ENCODE data around the gene SASH1.

Gene SASH1

GRCh38 chr6:148407372-148407771, 64.7 kb downstream of the SASH1 start:
- no peak for DNase-seq

DNA sequence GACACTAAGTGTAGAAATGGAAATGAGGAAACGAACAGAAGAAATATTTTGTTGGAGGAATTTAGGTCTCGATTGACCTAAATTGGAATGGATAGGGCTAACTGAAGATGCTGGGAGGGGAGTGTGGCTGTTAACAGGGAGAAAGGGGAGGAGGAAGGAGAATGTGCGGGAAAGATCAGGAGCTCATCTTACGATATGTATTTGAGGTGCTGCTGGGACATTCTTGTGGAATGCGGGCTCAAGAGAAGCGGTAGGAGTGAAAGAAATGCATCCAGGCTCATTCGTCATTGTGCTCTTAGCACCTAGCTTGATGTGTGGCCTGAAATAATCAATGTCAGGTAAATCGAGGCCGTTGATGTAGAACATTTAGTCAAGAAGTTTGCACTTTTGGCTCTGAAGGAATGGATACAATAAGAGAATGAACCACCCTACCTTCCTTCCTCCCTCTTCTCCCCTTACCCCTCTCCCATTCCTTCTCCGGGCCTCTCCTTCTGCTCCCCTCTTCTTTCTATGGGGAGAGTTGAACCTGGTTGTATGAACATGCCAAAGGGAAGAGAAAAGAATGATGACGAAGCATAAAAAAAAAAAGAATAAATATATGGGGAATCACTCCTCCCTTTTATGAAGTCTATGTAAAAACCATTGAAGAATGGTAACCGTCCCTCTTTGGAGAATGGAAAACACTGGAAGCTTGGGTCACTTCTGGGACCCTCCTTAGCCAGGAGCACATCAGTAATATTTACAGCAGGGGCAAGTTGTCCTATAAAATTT, 70.9 kb downstream of the SASH1 start:
- DNase-seq = no peak

GRCh38 chr6:148414092-148414489, 71.5 kb downstream of the SASH1 start:
- no peak for DNase-seq

DNA sequence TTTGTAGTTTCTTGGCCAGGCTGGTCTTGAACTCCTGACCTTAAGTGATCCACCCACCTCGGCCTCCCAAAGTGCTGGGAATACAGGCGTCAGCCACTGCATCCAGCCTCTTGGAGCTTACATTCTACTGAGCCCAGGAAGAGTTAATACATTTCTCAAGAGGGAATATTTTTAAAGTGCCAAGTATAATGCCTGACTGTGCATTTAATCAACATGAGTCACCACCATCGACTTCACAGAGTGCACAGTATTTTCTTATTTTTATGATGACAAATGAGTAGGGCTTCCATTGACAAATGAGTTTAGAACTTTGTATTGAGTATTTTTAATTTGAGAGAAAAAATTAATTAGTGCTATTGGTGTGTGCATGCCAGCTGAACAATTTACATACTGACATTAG, 72.2 kb downstream of the SASH1 start:
- no peak for DNase-seq

DNA sequence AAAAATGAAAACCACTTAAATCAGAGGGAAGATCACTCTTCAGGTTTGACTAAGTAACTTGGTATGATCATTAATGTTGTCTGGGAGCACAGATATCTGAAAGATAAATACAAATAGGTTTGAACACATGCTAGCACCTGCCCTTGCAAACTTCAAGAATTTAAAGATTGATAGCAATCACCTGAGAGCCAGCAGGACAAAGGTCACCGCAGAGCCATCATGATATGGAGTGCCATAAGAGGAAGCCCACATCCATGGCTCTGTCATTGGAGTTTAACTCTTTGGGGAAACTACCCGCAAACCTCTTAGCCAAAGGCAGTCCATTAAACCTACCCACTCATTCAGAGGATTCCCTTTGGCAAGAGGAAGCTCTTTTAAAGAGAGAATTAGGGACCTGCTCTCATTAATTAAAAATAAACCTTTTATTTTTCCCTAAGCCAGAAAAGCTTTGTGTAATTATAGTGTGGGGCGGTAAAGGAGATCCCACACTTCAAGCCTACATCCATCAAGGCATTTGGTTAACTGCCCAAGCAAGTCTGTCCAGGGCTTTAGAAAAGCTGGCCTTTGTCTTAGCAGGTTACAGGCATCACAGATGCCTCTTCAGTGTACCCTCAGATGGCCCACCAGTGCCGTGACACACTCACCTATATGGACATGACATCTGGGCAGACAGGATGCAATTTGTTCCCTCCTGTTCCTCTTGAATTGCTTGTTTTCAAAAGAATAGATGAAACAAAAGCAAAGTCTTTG, 73.0 kb downstream of the SASH1 start:
- no peak for DNase-seq

DNA sequence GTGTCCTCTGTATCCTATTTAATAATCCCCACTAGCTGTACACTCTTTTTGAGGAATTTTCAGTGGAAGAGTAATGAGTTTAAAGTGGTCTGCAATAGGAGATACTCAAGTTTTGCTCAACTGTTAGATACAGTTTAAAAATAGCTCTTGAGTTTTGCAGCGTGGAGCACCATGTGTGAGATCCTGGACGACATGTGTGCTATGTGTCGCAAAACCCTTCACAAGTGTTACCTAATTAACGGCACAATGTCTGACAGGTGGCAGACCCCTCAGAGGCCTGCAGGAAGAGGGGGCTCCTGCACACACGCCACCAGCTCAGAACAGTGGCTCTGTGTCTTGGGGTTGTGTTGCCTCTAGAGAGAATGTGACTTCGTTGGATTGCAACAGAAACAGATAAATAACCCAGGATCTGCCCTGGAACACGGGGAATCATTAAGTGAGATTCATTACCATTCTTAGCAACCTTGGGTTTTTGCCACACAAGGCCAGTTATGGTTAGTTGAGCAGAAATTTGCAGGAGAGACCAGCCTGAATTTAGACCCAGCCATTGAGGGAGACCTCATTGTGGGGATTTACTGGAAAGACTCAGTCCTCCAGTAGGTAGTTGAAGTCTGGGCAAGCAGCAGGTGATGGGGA, 73.8 kb downstream of the SASH1 start:
- no peak for DNase-seq

- DNase-seq = no peak
These were observed 74.4 kb downstream of the SASH1 start for GRCh38 chr6:148417045-148417444.

DNA sequence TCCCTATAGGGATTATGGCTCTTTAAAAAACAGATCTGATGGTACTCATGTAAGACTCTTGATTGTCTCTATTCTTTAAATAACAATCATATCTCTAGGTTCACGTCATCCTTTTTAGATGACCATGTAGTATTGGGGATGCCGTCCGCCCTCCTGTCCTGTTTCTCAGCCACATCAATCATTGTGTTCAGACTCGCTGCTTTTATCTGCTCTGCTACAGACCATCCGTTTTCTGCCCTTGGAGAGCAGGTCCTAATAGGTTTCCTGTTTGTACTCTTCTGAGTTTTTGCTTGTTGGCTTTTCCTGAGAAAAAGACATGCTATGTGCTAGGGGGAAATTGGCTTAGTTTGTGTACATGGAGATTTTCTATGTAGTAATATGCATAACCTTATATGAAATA, 76.8 kb downstream of the SASH1 start:
- DNase-seq = no peak

DNA sequence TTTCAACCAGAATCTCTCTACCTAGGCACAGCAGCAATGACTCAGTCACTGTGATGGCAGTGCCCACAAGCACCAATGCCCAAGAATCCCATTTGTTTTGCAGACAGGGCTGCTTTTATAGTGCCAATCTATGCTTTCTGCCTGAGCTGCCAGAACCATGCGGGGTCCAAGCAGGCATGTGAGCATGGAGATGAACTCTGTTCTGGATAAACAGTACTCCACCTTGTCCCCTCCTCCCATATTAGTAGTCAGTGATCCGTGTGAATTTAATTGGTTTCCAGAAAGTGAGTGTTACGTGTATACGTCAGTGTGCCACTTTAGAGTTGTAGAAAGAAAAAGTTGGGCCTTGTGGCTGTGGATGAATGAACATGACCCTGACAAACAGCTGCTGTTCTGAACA, 79.4 kb downstream of the SASH1 start:
- peak; percentile 25 for DNase-seq

DNA sequence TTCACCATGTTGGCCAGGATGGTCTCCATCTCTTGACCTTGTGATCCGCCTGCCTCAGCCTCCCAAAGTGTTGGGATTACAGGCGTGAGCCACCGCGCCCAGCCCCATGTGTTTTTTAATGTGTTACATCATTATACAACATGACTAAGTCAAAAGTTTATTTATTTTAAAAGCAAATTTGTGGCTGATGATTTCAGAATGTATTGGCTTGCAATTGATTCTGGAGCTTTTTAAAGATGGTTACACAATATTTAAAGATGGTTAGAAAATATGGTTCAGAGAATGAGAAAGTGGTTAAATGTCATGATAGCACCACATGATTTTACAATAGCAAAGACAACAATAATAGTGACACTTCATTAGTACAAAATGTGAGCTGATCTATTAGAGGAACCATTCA, 80.5 kb downstream of the SASH1 start:
- DNase-seq = no peak

DNA sequence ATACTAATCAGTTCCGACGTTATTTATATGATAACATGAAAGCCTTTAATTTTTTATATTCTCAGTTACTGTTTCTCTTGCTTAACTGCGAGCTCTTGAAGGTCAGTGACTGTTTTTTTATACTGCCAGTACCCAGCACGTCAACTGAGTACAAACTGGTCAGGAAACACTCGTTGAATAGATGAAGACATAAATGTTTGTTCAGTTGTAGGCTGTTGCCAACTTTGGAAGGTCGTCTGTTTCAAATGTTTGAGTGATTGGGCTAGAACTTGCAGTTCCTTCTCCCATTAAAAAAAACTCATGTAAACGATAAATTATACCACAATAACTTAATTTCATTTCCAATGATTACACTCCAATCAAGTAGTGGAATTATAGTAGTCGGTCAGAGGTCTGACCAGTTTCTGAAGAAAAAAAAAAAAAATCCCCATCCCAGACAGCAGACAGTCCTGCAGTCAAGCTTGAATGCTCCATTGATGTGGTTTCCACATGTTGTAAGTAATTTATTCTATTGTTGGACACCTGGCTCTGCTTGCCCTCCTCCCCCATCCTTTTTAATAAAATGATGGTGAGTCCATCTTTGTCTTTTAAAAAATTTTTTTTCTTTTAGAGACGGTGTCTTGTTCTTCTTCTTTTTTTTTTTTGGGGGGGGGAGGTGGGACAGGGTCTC, 81.1 kb downstream of the SASH1 start:
- DNase-seq = no peak

DNA sequence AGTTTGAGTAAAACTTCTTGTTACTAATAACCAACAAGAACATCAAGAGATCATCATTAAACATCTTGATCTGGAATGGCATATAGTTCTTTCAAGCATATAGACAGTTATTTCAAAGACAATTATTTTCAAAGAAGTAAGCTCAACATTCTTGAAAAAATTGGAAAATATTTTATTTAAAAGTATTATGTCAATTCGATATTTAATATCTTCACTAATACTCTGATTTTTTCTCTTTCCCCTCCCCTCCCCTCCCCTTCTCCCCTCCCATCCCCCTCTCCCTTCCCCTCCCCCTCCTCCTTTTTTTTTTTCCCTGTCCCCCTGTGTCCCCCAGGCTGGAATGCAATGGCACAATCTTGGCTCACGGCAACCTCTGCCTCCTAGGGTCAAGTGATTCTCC, 82.8 kb downstream of the SASH1 start:
- DNase-seq = no peak

GRCh38 chr6:148426317-148426977, 83.8 kb downstream of the SASH1 start:
- DNase-seq = no peak

DNA sequence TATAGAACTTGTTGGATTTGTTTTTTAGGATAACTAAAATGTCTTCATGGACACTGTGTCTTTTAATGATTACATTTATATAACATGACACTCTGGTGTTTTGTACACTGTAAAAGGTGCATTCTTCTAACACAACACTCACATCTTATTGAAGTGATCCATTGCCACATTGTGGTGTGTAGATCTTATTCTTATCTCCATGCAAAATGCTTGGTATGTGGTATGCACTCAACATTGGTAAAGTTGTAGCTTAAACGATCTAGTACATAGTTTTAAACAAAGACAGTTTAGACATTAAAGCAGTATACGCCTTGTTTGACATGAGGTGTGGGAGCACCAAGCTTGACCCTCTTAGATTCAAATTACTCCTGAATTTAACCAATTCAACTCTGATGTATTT, 84.7 kb downstream of the SASH1 start:
- DNase-seq = no peak

GRCh38 chr6:148429423-148429822, 86.8 kb downstream of the SASH1 start:
- no peak for DNase-seq

DNA sequence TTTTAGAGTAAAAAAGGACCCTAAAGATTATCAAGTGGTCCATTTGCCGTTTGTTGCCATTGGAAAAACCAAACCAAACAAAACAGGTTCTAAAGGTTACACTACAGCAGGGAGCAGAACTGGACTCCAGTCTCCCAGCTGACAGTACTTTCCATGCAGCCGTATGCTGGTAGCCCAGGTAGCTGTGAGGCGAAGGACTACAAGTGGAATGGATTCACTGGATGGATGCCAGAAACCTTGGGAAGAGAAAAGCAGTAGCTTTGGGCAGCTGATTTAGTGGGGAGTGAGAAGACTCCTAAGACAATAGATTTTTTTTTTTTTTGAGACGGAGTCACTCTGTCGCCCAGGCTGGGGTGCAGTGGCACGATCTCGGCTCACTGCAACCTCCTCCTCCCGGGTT, 88.3 kb downstream of the SASH1 start:
- peak; percentile 61 for DNase-seq

DNA sequence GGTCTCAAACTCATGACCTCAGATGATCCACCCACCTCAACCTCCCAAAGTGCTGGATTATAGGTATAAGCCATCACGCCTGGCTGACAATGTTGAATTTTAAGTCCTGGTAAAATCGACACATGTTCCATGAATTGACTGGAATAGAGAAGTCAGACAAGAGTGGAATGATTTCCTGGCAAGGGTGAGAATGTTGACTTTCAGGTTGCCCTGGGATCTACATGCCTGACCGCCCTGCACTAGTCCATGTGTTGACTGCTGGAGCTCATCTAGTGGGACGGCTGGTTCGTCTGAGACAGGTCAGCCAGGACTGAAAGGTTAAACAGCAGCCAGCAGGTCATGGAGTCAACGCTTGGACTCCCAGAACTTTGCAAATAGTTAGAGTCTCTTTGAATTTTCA, 88.8 kb downstream of the SASH1 start:
- no peak for DNase-seq

DNA sequence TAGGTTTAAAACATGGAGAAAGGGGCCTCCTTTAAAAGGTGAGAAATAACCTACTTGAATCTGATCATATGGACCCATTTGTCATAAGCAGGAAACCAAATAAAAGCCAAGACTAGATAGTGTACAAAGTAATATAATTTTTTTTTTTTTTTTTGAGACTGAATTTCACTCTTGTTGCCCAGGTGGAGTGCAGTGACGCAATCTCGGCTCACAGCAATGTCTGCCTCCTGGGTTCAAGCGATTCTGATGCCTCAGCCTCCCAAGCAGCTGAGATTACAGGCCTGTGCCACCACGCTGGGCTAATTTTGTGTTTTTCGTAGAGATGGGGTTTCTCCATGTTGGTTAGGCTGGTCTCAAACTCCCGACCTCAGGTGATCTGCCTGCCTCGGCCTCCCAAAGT, 89.2 kb downstream of the SASH1 start:
- DNase-seq = no peak

GRCh38 chr6:148432462-148433195, 90.0 kb downstream of the SASH1 start:
- DNase-seq = no peak

GRCh38 chr6:148435386-148435785, 92.7 kb downstream of the SASH1 start:
- no peak for DNase-seq

DNA sequence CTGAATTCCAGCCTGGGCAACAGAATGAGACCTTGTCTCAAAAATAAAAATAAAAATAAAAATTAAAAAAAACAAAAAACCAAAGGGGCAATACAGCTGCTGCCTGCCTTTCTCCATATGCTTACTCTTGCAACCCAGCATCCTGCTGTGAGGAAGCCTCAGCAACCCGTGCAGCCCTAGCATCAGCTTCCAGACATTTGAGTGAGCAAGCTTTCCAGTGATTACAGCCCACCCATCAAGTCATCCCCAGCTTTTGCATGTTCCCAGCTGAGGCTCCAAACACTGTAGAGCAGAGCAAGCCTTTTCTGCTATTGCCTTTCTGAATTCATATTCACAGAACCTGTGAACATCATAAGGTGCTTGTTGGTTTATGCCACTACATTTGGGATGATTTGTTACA, 93.8 kb downstream of the SASH1 start:
- DNase-seq = no peak

GRCh38 chr6:148438632-148439031, 96.0 kb downstream of the SASH1 start:
- no peak for DNase-seq
